Measurements from ENCODE around the gene ARL3. TPM values are rescaled to one million over a fixed set of nuclear protein-coding genes. Genes with fewer than 3 reads are reported as not detected.

ARL3 gene
- total RNA-seq, 1 experiment from 2014 or later, result 16.5 TPM

- peaks cover 56 to 62% of the 10 kb centered on the region in 2 experiments for H3K4me1 Mint-ChIP-seq
- peak overlapping the region; percentile 83 to 93 (median 90); a peak in 6 of 7 replicates for H3K27ac Mint-ChIP-seq
Measured at GRCh38 chr10:102678842-102679289, 35.3 kb downstream of the ARL3 start.

More at GRCh38 chr10:102678842-102679289, 35.3 kb downstream of the ARL3 start:
- WGBS (ENCODE audit: extremely low coverage, insufficient read length, low lambda C conversion rate), result no CpG with 5 or more reads among the region's 9 CpGs
- Histone ChIP-seq H3K4me1 (ENCODE audit: insufficient read depth, low read length) (peaks cover 14% of the 10 kb centered on the region; the same call in 1 of the 2 replicates), H2AK5ac (ENCODE audit: insufficient read length, low read length) (no peak overlapping the region), H3T11ph (ENCODE audit: low read length) (no peak overlapping the region), H4K5ac (ENCODE audit: insufficient read length, low read depth, low read length) (no peak overlapping the region), H4K8ac (replicated peaks; ENCODE audit: insufficient read length, low read depth, low read length) (no peak overlapping the region), H2BK15ac (ENCODE audit: low read depth, low read length) (no peak overlapping the region), H4K20me1 (ENCODE audit: control insufficient read depth, insufficient read depth, insufficient read length) (no peaks in the 10 kb centered on the region), H2AFZ (ENCODE audit: low read length) (no peak overlapping the region), H3K9ac (ENCODE audit: extremely low read depth, insufficient read length, low read length) (no peak overlapping the region), H4K91ac (ENCODE audit: insufficient read length, low read depth, low read length) (no peak overlapping the region), H3K4ac (ENCODE audit: low read depth, low read length) (no peak overlapping the region), H3K9me3 (ENCODE audit: control insufficient read depth, low read depth, low read length) (no peaks in the 10 kb centered on the region), H3K79me1 (ENCODE audit: insufficient read depth, low read depth, low read length, poor library complexity, severe bottlenecking) (no peaks in the 10 kb centered on the region), H3K23ac (ENCODE audit: insufficient read length, low read depth, low read length) (no peak overlapping the region), H2BK20ac (ENCODE audit: low read depth, low read length, poor library complexity, severe bottlenecking) (no peak overlapping the region), H3K79me2 (ENCODE audit: insufficient read depth, low read length) (no peaks in the 10 kb centered on the region), H2BK5ac (ENCODE audit: insufficient read length, low read length) (no peak overlapping the region), H2BK12ac (ENCODE audit: insufficient read length, low read depth, low read length) (no peak overlapping the region), H3K27ac (ENCODE audit: insufficient read length, low read depth, low read length) (no peak overlapping the region), H3K4me2 (ENCODE audit: insufficient read depth, insufficient read length, low read length) (no peak overlapping the region), H3K56ac (ENCODE audit: insufficient read length, low read depth, low read length) (no peak overlapping the region), H3K18ac (ENCODE audit: insufficient read length, low read depth, low read length) (no peak overlapping the region), H2BK120ac (ENCODE audit: low read depth, low read length, poor library complexity, severe bottlenecking) (no peak overlapping the region), H3K14ac (ENCODE audit: insufficient read depth, low read length) (no peak overlapping the region), H3K27me3 (ENCODE audit: insufficient read depth, low read length) (no peaks in the 10 kb centered on the region), H3K23me2 (ENCODE audit: insufficient read length, low read depth, low read length, poor library complexity, severe bottlenecking) (no peaks in the 10 kb centered on the region)
- Mint-ChIP-seq H3K36me3 (ENCODE audit: insufficient read depth in 1 of 3, low read depth in 3 of 3) (peaks cover 10 to 30% (median 22%) of the 10 kb centered on the region in 3 experiments; a peak in 6 of 7 replicates), H3K4me3 (peak overlapping the region; percentile 34 to 53; a peak in 4 of 5 replicates), H3K27me3 (ENCODE audit: low read depth) (no peaks in the 10 kb centered on the region), H3K9me3 (no peaks in the 10 kb centered on the region)
- peak; percentile 93 for DNase-seq
- TF ChIP-seq CTCF (conservative IDR thresholded peaks at IDR 0.05), result peak; percentile 86
